ENCODE results near the gene MXD4.

The MXD4 gene

DNA sequence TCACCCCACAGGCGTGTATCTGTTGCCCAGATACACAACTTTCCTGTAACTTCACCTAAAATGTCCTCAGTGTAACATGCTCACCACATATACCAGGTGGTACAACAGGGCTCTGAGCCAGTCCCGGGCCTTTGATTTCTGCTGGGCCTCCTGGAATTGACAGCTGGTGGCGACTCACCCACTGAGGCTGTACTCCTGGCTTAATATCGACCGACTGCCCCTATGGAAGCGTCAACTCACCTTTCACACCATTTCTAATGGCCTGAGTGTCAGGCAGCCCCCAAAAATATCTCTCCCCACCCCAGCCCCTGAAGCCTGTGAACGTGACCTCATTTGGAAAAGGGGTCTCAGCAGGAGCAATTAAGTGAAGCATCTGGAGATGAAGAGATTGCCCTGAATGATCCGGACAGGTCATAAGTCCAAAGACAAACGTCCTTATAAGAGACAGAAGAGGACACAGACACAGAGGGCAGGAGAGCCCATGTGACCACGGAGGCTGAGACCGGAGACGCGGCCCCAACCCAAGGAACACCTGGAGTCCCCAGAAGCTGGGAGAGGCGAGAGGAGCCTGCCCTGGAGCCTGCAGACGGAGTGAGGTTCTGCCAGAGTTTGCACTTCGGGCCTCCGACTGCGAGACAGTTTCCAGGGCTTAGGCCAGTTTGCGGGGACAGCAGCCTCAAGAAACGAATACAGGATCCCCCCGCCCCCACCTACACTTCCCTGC, 12.6 kb upstream of the MXD4 start:
- Histone ChIP-seq H3K4me3 (ENCODE audit: control insufficient read depth in 1 of 7, extremely low read depth in 1 of 7, insufficient read depth in 4 of 7, low read depth in 2 of 7, low read length in 6 of 7) (no peak overlapping the region), H3K4me1 (ENCODE audit: control extremely low read depth in 1 of 4, control insufficient read depth in 4 of 4, insufficient read depth in 4 of 4, low read length in 3 of 4) (no peaks in the 10 kb centered on the region), H3K9me3 (ENCODE audit: control extremely low read depth in 1 of 5, control insufficient read depth in 4 of 5, insufficient read depth in 2 of 5, low read depth in 1 of 5, low read length in 4 of 5) (no peaks in the 10 kb centered on the region), H3K36me3 (ENCODE audit: control insufficient read depth in 4 of 4, insufficient read depth in 4 of 4, low read length in 3 of 4) (no peaks in the 10 kb centered on the region), H3K27me3 (replicated peaks in 2 of 5; ENCODE audit: control insufficient read depth in 4 of 5, insufficient read depth in 5 of 5, low read length in 4 of 5) (no peaks in the 10 kb centered on the region), H3K27ac (ENCODE audit: insufficient read depth in 1 of 2, low read depth in 1 of 2, low read length in 2 of 2, poor library complexity in 1 of 2, severe bottlenecking in 2 of 2) (no peak overlapping the region)
- DNase-seq = no peak
- 97% methylated on average over 15 of the region's 21 CpGs for WGBS (ENCODE audit: insufficient coverage)
- ChIA-PET CTCF (interaction anchor here (0.9 kb wide), 1 partner anchor 9 kb away, joined by 3 read pairs; no protein-coding TSS in a partner anchor), POLR2A (interaction anchor here (0.7 kb wide), 1 partner anchor 372 kb away, joined by 3 read pairs; no protein-coding TSS in a partner anchor)

DNA sequence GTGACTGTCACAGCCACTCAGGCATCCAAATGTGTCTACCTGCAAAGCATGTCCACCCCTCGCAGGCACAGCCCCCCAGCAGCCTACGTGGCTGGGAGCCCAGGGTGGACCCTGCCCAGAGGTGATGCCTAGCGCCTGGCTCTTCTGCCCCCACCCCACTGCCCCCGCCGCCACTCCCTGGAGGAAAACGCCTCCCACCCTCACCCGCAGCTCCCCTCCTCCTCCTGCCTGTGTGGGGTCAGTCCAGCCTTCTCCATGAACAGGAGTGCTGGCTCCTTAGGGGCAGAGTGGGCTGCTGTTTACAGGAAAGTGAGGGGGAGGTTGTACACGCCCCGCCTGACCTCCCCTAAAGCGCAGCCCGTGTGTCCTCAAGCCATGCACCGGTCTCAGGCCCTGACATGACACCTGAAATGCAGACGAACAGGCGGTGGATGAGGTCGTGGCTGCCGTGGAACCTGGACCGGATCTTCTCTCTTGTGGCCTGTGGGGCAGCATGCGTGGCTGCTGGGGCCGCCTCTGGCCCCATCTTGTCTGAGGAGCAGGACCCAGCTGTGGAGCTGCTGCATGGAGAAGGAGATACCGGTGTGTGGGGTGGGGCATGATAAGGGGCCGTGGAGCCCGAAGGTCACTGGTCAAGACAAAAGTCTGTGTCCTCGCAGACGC, 11.9 kb upstream of the MXD4 start:
- H3K27me3 ChIP-seq (replicated peaks in 2 of 5; ENCODE audit: control insufficient read depth in 4 of 5, insufficient read depth in 5 of 5, low read length in 4 of 5) = no peaks in the 10 kb centered on the region
- H3K27ac ChIP-seq (ENCODE audit: insufficient read depth in 1 of 2, low read depth in 1 of 2, low read length in 2 of 2, poor library complexity in 1 of 2, severe bottlenecking in 2 of 2) = no peak overlapping the region
- DNase-seq = no peak
- H3K36me3 ChIP-seq (ENCODE audit: control insufficient read depth in 4 of 4, insufficient read depth in 4 of 4, low read length in 3 of 4) = no peaks in the 10 kb centered on the region
- H3K4me3 ChIP-seq (ENCODE audit: control insufficient read depth in 1 of 7, extremely low read depth in 1 of 7, insufficient read depth in 4 of 7, low read depth in 2 of 7, low read length in 6 of 7) = no peak overlapping the region
- ChIA-PET CTCF (interaction anchor here (0.9 kb wide), 1 partner anchor 8 kb away, joined by 3 read pairs; no protein-coding TSS in a partner anchor), POLR2A (interaction anchor here (0.7 kb wide), 1 partner anchor 372 kb away, joined by 3 read pairs; no protein-coding TSS in a partner anchor)
- 97% methylated on average over 13 of the region's 24 CpGs for WGBS (ENCODE audit: insufficient coverage)
- H3K9me3 ChIP-seq (ENCODE audit: control extremely low read depth in 1 of 5, control insufficient read depth in 4 of 5, insufficient read depth in 2 of 5, low read depth in 1 of 5, low read length in 4 of 5) = no peaks in the 10 kb centered on the region
- no peaks in the 10 kb centered on the region for H3K4me1 ChIP-seq (ENCODE audit: control extremely low read depth in 1 of 4, control insufficient read depth in 4 of 4, insufficient read depth in 4 of 4, low read length in 3 of 4)

DNA sequence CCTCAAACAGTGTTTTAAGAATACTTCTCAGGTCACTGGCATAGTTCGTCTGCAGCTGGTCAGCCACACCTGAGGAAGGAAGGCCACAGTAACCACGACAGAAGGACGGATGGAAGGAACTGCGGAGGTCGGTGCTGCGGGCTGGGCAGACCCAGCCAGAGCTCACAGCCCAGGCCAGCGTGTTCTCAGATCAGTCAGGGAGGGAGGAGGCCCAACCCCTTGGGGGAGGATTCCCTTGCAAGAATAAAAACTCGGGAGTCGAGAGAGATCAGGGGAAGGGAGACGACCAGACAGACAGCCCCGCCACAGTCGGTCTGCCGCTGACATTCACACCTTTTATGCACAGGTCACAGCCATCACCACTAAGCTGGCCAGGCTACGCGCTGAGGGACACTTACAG, 11.3 kb upstream of the MXD4 start:
- Histone ChIP-seq H3K4me1 (ENCODE audit: control extremely low read depth in 1 of 4, control insufficient read depth in 4 of 4, insufficient read depth in 4 of 4, low read length in 3 of 4) (no peaks in the 10 kb centered on the region), H3K27ac (ENCODE audit: insufficient read depth in 1 of 2, low read depth in 1 of 2, low read length in 2 of 2, poor library complexity in 1 of 2, severe bottlenecking in 2 of 2) (no peak overlapping the region), H3K9me3 (ENCODE audit: control extremely low read depth in 1 of 5, control insufficient read depth in 4 of 5, insufficient read depth in 2 of 5, low read depth in 1 of 5, low read length in 4 of 5) (no peaks in the 10 kb centered on the region), H3K4me3 (ENCODE audit: control insufficient read depth in 1 of 7, extremely low read depth in 1 of 7, insufficient read depth in 4 of 7, low read depth in 2 of 7, low read length in 6 of 7) (no peak overlapping the region), H3K27me3 (replicated peaks in 2 of 5; ENCODE audit: control insufficient read depth in 4 of 5, insufficient read depth in 5 of 5, low read length in 4 of 5) (no peaks in the 10 kb centered on the region), H3K36me3 (ENCODE audit: control insufficient read depth in 4 of 4, insufficient read depth in 4 of 4, low read length in 3 of 4) (no peaks in the 10 kb centered on the region)
- DNase-seq = no peak
- 90% methylated on average over 10 of the region's 15 CpGs for WGBS (ENCODE audit: insufficient coverage)
- CTCF ChIA-PET = no interaction called here
- POLR2A ChIA-PET = no interaction called here

DNA sequence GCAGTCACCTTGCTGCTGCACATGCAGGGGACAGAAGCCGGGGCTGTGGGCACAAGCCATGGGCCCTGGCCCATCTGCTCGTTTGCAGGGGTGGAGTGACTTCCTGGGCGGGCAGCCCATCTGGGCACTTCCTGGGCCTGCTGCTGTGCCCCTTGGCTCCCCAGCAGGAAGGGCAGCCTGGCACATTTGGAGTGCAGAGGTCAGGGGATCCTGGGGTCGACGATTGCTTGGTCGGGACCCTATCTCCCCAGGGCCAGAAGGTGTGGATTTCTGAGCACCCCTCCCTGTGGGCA, 10.9 kb upstream of the MXD4 start:
- Histone ChIP-seq H3K4me1 (ENCODE audit: control extremely low read depth in 1 of 4, control insufficient read depth in 4 of 4, insufficient read depth in 4 of 4, low read length in 3 of 4) (no peaks in the 10 kb centered on the region), H3K9me3 (ENCODE audit: control extremely low read depth in 1 of 5, control insufficient read depth in 4 of 5, insufficient read depth in 2 of 5, low read depth in 1 of 5, low read length in 4 of 5) (no peaks in the 10 kb centered on the region), H3K4me3 (ENCODE audit: control insufficient read depth in 1 of 7, extremely low read depth in 1 of 7, insufficient read depth in 4 of 7, low read depth in 2 of 7, low read length in 6 of 7) (no peak overlapping the region), H3K27me3 (replicated peaks in 2 of 5; ENCODE audit: control insufficient read depth in 4 of 5, insufficient read depth in 5 of 5, low read length in 4 of 5) (no peaks in the 10 kb centered on the region), H3K36me3 (ENCODE audit: control insufficient read depth in 4 of 4, insufficient read depth in 4 of 4, low read length in 3 of 4) (no peaks in the 10 kb centered on the region), H3K27ac (ENCODE audit: insufficient read depth in 1 of 2, low read depth in 1 of 2, low read length in 2 of 2, poor library complexity in 1 of 2, severe bottlenecking in 2 of 2) (no peak overlapping the region)
- POLR2A ChIA-PET = interaction anchor here (0.6 kb wide), 1 partner anchor 63 kb away, joined by 4 read pairs; no protein-coding TSS in a partner anchor
- no peak for DNase-seq
- WGBS (ENCODE audit: insufficient coverage) = 92% methylated on average over 6 of the region's 6 CpGs
- CTCF ChIA-PET = no interaction called here

DNA sequence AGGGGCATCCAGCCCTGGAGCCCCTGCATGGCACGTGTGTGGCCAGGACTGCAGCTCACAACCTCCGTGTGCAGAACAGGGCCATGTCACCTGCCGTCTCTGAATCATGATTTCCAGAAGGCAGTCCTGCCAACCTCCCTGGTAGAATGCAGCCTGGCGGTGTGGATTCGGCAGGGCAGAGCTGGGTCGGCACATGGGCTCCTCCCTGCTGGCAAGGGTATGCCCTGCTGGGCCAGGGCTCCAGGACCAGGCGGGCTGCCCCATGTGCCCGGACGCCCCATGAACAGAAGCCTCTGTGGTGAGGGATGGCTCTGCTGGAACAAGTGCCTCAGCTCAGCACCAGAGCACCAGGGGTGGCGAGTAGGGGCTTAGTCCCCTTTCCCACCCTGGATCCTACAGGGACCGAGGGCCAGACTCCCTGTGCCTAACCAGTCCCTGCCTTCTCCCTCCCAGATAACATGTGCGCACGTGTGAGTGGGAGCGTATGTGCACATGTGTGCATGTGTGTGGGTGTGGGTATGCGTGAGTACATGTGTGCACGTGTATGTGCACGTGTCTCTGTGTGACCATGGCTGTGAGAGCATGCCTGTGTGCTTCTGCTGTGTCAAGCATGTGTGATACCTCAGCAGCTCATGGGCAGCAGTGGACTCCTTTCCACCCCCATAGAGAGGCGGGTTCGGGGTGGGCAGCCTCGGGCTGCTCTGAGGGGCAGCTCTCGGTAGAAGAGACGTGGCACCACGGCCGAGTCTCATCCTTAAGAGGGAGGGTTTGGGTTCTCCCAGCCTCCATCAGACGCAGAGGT, 10.3 kb upstream of the MXD4 start:
- CTCF ChIA-PET = no interaction called here
- no peaks in the 10 kb centered on the region for H3K36me3 ChIP-seq (ENCODE audit: control insufficient read depth in 4 of 4, insufficient read depth in 4 of 4, low read length in 3 of 4)
- H3K27me3 ChIP-seq (replicated peaks in 2 of 5; ENCODE audit: control insufficient read depth in 4 of 5, insufficient read depth in 5 of 5, low read length in 4 of 5) = no peaks in the 10 kb centered on the region
- no peak overlapping the region for H3K27ac ChIP-seq (ENCODE audit: insufficient read depth in 1 of 2, low read depth in 1 of 2, low read length in 2 of 2, poor library complexity in 1 of 2, severe bottlenecking in 2 of 2)
- no peaks in the 10 kb centered on the region for H3K4me1 ChIP-seq (ENCODE audit: control extremely low read depth in 1 of 4, control insufficient read depth in 4 of 4, insufficient read depth in 4 of 4, low read length in 3 of 4)
- no peaks in the 10 kb centered on the region for H3K9me3 ChIP-seq (ENCODE audit: control extremely low read depth in 1 of 5, control insufficient read depth in 4 of 5, insufficient read depth in 2 of 5, low read depth in 1 of 5, low read length in 4 of 5)
- H3K4me3 ChIP-seq (ENCODE audit: control insufficient read depth in 1 of 7, extremely low read depth in 1 of 7, insufficient read depth in 4 of 7, low read depth in 2 of 7, low read length in 6 of 7) = no peak overlapping the region
- 92% methylated on average over 20 of the region's 25 CpGs for WGBS (ENCODE audit: insufficient coverage)
- POLR2A ChIA-PET = interaction anchor here (0.6 kb wide), 1 partner anchor 64 kb away, joined by 4 read pairs; no protein-coding TSS in a partner anchor
- no peak for DNase-seq

DNA sequence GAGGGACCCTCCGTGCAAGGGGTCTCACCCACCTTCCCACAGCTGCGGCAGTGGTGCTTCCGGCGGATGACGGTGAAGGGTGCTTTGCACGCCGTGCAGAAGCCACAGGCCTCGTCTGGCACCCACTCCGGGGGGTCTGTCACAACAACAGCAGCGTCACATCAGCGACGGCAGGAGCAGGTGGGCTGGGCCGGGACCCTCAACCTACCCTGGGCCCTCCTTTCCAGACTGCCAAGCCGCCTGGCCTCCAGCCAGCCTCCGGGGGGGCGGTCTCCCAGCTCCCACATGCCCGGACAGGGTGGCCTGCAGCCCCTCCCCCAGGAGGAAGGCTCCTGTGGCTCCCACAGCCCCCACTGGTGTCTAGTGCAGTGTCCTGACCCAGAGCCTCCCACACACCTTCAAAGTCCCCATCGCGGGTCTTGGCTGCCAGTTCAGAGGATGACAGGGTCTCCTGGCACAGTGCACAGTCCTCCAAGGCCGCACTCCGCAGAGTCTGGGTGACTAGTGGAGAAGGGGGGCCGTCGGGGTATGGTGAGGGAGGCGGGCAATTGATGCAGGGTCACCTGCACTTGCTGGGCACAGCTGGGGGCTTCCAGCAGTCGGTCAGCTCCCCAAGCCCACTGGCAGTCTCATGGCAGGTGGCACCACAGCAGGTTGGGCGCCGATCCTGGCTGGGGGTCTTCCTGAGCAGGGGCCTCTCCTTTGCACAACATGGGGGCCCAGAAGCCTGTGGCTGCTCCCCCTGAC, 9.5 kb upstream of the MXD4 start:
- Histone ChIP-seq H3K9me3 (ENCODE audit: control extremely low read depth in 1 of 5, control insufficient read depth in 4 of 5, insufficient read depth in 2 of 5, low read depth in 1 of 5, low read length in 4 of 5) (no peaks in the 10 kb centered on the region), H3K4me3 (ENCODE audit: control insufficient read depth in 1 of 7, extremely low read depth in 1 of 7, insufficient read depth in 4 of 7, low read depth in 2 of 7, low read length in 6 of 7) (no peak overlapping the region), H3K4me1 (ENCODE audit: control extremely low read depth in 1 of 4, control insufficient read depth in 4 of 4, insufficient read depth in 4 of 4, low read length in 3 of 4) (no peaks in the 10 kb centered on the region), H3K27ac (ENCODE audit: insufficient read depth in 1 of 2, low read depth in 1 of 2, low read length in 2 of 2, poor library complexity in 1 of 2, severe bottlenecking in 2 of 2) (no peak overlapping the region), H3K36me3 (ENCODE audit: control insufficient read depth in 4 of 4, insufficient read depth in 4 of 4, low read length in 3 of 4) (no peaks in the 10 kb centered on the region), H3K27me3 (replicated peaks in 2 of 5; ENCODE audit: control insufficient read depth in 4 of 5, insufficient read depth in 5 of 5, low read length in 4 of 5) (no peaks in the 10 kb centered on the region)
- CTCF ChIA-PET = no interaction called here
- DNase-seq = no peak
- POLR2A ChIA-PET = interaction anchor here (0.6 kb wide), 1 partner anchor 52 kb away, joined by 4 read pairs; no protein-coding TSS in a partner anchor
- WGBS (ENCODE audit: insufficient coverage) = 96% methylated on average over 24 of the region's 27 CpGs

Measured in common myeloid progenitor, CD34-positive (primary cell).